Measurements from ENCODE around the gene HPSE.
"Not testable (repeated sequence)": the region's sequence is repeated elsewhere in the genome, so short reads cannot be mapped to it uniquely, and the experiment has no call there.

Gene HPSE

GRCh38 chr4:83335701-83336100 lies 1.1 kb upstream of the HPSE start:
- H3K4me3 ChIP-seq (ENCODE audit: low read depth, low read length) = no peak overlapping the region
- no peak for DNase-seq (ENCODE audit: low read depth)

GRCh38 chr4:83331956-83332355 lies 2.7 kb downstream of the HPSE start:
- no peak overlapping the region for H3K4me3 ChIP-seq (ENCODE audit: low read depth, low read length)
- TF ChIP-seq, protein P1, sequence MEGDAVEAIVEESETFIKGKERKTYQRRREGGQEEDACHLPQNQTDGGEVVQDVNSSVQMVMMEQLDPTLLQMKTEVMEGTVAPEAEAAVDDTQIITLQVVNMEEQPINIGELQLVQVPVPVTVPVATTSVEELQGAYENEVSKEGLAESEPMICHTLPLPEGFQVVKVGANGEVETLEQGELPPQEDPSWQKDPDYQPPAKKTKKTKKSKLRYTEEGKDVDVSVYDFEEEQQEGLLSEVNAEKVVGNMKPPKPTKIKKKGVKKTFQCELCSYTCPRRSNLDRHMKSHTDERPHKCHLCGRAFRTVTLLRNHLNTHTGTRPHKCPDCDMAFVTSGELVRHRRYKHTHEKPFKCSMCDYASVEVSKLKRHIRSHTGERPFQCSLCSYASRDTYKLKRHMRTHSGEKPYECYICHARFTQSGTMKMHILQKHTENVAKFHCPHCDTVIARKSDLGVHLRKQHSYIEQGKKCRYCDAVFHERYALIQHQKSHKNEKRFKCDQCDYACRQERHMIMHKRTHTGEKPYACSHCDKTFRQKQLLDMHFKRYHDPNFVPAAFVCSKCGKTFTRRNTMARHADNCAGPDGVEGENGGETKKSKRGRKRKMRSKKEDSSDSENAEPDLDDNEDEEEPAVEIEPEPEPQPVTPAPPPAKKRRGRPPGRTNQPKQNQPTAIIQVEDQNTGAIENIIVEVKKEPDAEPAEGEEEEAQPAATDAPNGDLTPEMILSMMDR (IDR thresholded peaks at IDR 0.05; ENCODE audit: low read depth, low read length, missing control alignments) = no peak
- DNase-seq (ENCODE audit: low read depth) = no peak

More at GRCh38 chr4:83335701-83336100, 1.1 kb upstream of the HPSE start:
- TF ChIP-seq, protein P1 (IDR thresholded peaks at IDR 0.05; ENCODE audit: low read depth, low read length, missing control alignments) = no peak

DNA sequence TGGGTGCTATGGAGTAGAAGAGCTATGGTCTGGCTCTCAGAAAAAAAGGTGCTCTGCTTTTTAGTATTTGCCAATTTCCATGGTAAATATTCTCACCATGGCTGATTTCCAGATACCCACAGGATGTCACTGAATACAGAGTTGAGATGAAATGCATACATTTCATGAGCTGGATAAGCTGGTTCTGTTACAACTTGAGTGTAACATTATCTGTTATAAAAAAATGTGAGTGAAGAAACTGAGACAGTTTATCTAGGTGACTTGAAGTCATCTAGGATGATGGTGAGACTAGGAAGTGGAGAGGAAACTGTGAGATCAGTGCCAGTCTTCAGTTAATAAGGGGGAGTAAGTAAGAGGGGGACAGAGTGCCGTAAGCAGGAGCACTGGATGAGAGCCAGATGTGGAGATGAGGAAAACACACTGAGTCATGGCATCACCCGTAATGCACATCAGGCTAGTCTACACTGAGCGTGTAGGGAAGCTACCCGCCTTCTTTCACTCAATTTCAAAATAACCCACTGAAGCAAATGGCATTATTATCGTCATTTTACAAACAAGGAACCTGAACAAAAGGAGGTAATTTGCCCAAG lies 5.0 kb downstream of the HPSE start:
- H3K4me3 ChIP-seq (ENCODE audit: low read depth, low read length) = no peak overlapping the region
- DNase-seq (ENCODE audit: low read depth) = no peak
- TF ChIP-seq, protein P1 (IDR thresholded peaks at IDR 0.05; ENCODE audit: low read depth, low read length, missing control alignments) = no peak

DNA sequence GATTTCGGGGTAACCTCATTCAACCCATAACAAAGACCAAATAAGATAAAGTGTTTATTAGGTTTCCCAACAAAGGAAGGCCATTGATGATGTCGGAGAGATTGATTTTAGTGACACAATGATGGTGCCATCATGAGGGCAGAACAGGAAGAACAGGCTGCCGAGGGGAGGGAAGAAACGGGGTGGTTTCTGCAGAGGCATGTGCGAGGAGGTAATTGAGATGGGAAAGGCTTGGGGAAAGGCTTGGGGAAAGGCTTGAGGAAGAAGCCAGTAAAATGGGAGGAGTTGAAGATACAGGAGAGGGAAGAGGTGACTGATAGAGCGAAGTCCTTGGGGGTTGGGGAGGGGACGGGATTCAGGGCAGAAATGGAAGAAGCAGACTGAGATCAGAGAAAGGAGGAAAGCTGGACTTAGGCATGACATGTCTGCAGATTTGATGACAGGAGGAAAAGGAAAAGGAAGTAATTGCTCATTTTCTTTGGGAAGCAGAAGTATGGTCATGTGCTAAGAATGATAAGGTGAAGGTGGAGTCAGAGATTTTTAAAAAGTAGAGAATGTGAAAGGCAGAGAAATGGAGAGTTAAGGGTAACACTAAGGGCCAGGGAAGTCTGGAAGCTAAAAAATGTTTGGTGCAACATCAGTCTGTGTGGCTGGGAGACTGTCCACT lies 6.0 kb downstream of the HPSE start:
- no peak overlapping the region for H3K4me3 ChIP-seq (ENCODE audit: low read depth, low read length)
- no peak for DNase-seq (ENCODE audit: low read depth)
- TF ChIP-seq, protein P1 (IDR thresholded peaks at IDR 0.05; ENCODE audit: low read depth, low read length, missing control alignments) = no peak

GRCh38 chr4:83326546-83326945 lies 8.1 kb downstream of the HPSE start:
- TF ChIP-seq, protein P1 (IDR thresholded peaks at IDR 0.05; ENCODE audit: low read depth, low read length, missing control alignments) = no peak
- H3K4me3 ChIP-seq (ENCODE audit: low read depth, low read length) = no peak overlapping the region
- no peak for DNase-seq (ENCODE audit: low read depth)

- not testable (repeated sequence) for DNase-seq (ENCODE audit: low read depth); H3K4me3 ChIP-seq (ENCODE audit: low read depth, low read length)
Observed at GRCh38 chr4:83325306-83325705, 9.3 kb downstream of the HPSE start.

GRCh38 chr4:83323136-83323535 lies 11.5 kb downstream of the HPSE start:
- no peak overlapping the region for H3K4me3 ChIP-seq (ENCODE audit: low read depth, low read length)
- DNase-seq (ENCODE audit: low read depth) = no peak
- TF ChIP-seq, protein P1 (IDR thresholded peaks at IDR 0.05; ENCODE audit: low read depth, low read length, missing control alignments) = no peak
